Measurements from ENCODE around the gene EXTL1. TPM values are rescaled to one million over a fixed set of nuclear protein-coding genes. Genes with fewer than 3 reads are reported as not detected.

EXTL1 gene
- total RNA-seq, 1 donor from 2014 or later, result 4.3 TPM

- Mint-ChIP-seq H3K4me3 (ENCODE audit: unreplicated experiment) (peak overlapping the region; percentile 33), H3K9me3 (ENCODE audit: low read depth) (no peaks in the 10 kb centered on the region), H3K27ac (ENCODE audit: unreplicated experiment) (no peak overlapping the region), H3K27me3 (ENCODE audit: low read depth) (no peaks in the 10 kb centered on the region), H3K4me1 (ENCODE audit: low read depth) (peaks cover 64% of the 10 kb centered on the region), H3K36me3 (ENCODE audit: low read depth) (no peaks in the 10 kb centered on the region)
- TF ChIP-seq CTCF (IDR thresholded peaks at IDR 0.05), result no peak
- DNase-seq (ENCODE audit: low spot score), result no peak
Measured at GRCh38 chr1:26022404-26022779, 817 bp downstream of the EXTL1 start.

- H3K27ac Mint-ChIP-seq (ENCODE audit: unreplicated experiment), result no peak overlapping the region
- H3K36me3 Mint-ChIP-seq (ENCODE audit: low read depth), result no peaks in the 10 kb centered on the region
- peak overlapping the region; percentile 52 for H3K4me3 Mint-ChIP-seq (ENCODE audit: unreplicated experiment)
- H3K9me3 Mint-ChIP-seq (ENCODE audit: low read depth), result no peaks in the 10 kb centered on the region
- H3K27me3 Mint-ChIP-seq (ENCODE audit: low read depth), result no peaks in the 10 kb centered on the region
- no peak for TF ChIP-seq CTCF (IDR thresholded peaks at IDR 0.05)
- DNase-seq (ENCODE audit: low spot score), result no peak
- H3K4me1 Mint-ChIP-seq (ENCODE audit: low read depth), result peaks cover 64% of the 10 kb centered on the region
Measured at GRCh38 chr1:26023009-26023408, 1.4 kb downstream of the EXTL1 start.

GRCh38 chr1:26023826-26024225 lies 2.3 kb downstream of the EXTL1 start:
- Mint-ChIP-seq H3K27me3 (ENCODE audit: low read depth) (no peaks in the 10 kb centered on the region), H3K4me1 (ENCODE audit: low read depth) (peaks cover 57% of the 10 kb centered on the region), H3K4me3 (ENCODE audit: unreplicated experiment) (no peak overlapping the region), H3K36me3 (ENCODE audit: low read depth) (no peaks in the 10 kb centered on the region), H3K9me3 (ENCODE audit: low read depth) (no peaks in the 10 kb centered on the region), H3K27ac (ENCODE audit: unreplicated experiment) (no peak overlapping the region)
- TF ChIP-seq CTCF (IDR thresholded peaks at IDR 0.05), result no peak
- DNase-seq (ENCODE audit: low spot score), result no peak

- no peak overlapping the region for H3K4me3 Mint-ChIP-seq (ENCODE audit: unreplicated experiment)
Measured at GRCh38 chr1:26025060-26025459, 3.5 kb downstream of the EXTL1 start.

GRCh38 chr1:26025517-26025916 lies 3.9 kb downstream of the EXTL1 start:
- H3K27ac Mint-ChIP-seq (ENCODE audit: unreplicated experiment), result no peak overlapping the region
- H3K27me3 Mint-ChIP-seq (ENCODE audit: low read depth), result no peaks in the 10 kb centered on the region
- no peaks in the 10 kb centered on the region for H3K9me3 Mint-ChIP-seq (ENCODE audit: low read depth)
- TF ChIP-seq CTCF (IDR thresholded peaks at IDR 0.05), result no peak
- no peak for DNase-seq (ENCODE audit: low spot score)
- H3K36me3 Mint-ChIP-seq (ENCODE audit: low read depth), result no peaks in the 10 kb centered on the region
- H3K4me3 Mint-ChIP-seq (ENCODE audit: unreplicated experiment), result no peak overlapping the region
- peaks cover 40% of the 10 kb centered on the region for H3K4me1 Mint-ChIP-seq (ENCODE audit: low read depth)

More at GRCh38 chr1:26025060-26025459, 3.5 kb downstream of the EXTL1 start:
- Mint-ChIP-seq H3K36me3 (ENCODE audit: low read depth) (no peaks in the 10 kb centered on the region), H3K9me3 (ENCODE audit: low read depth) (no peaks in the 10 kb centered on the region), H3K4me1 (ENCODE audit: low read depth) (peaks cover 44% of the 10 kb centered on the region), H3K27ac (ENCODE audit: unreplicated experiment) (no peak overlapping the region), H3K27me3 (ENCODE audit: low read depth) (no peaks in the 10 kb centered on the region)
- DNase-seq (ENCODE audit: low spot score), result no peak
- TF ChIP-seq CTCF (IDR thresholded peaks at IDR 0.05), result no peak

Measured in chondrocyte (in vitro differentiated cells).